ENCODE measurements around the gene KCTD6.

The KCTD6 gene

GRCh38 chr3:58544541-58544940 lies 52.6 kb downstream of the KCTD6 start:
- no peak overlapping the region for H3K9ac ChIP-seq (ENCODE audit: low read length in 5 of 5)
- H3K9me3 ChIP-seq (ENCODE audit: control insufficient read depth in 5 of 5, low read length in 5 of 5): no peaks in the 10 kb centered on the region
- no peaks in the 10 kb centered on the region for H3K4me1 ChIP-seq (ENCODE audit: control insufficient read depth in 5 of 5, insufficient read depth in 5 of 5, low read length in 5 of 5)
- no peaks in the 10 kb centered on the region for H3K36me3 ChIP-seq (ENCODE audit: control insufficient read depth in 5 of 5, insufficient read depth in 5 of 5, low read length in 5 of 5)
- no peak overlapping the region for H3K4me3 ChIP-seq (ENCODE audit: low read depth in 1 of 5, low read length in 5 of 5)
- no peaks in the 10 kb centered on the region for H3K27me3 ChIP-seq (ENCODE audit: control insufficient read depth in 5 of 5, insufficient read depth in 4 of 5, low read length in 5 of 5)
- H3K27ac ChIP-seq (ENCODE audit: low read depth, low read length): no peak overlapping the region

DNA sequence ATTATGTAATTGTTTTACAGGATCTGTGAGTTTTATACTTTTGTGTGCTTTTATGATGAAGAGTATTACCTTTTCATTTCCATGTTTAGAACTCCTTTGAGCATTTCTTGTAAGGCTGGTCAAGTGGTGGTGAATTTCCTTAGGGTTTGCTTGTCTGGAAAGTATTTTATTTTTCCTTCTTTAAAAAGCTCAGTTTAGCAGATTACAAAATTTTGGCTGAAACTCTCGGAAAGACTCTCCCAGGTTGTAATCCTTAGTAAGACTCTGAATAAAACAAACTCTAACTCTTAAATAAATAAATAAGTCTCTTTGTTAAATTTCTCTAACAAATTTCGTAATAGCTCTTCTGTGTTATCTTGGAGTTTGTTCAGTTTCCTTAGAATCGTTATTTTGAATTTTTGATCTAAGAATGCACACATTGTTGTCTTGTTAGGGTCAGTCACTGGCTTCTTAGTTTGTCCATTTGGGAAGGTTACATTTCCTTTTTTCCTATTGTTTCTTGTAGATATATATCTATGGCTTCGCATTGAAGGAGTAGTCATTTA lies 59.8 kb downstream of the KCTD6 start:
- Histone ChIP-seq H3K4me3 (ENCODE audit: low read depth in 1 of 5, low read length in 5 of 5) (no peak overlapping the region), H3K27ac (ENCODE audit: low read depth, low read length) (no peak overlapping the region), H3K4me1 (ENCODE audit: control insufficient read depth in 5 of 5, insufficient read depth in 5 of 5, low read length in 5 of 5) (peaks cover 0 to 2% (median 2%) of the 10 kb centered on the region in 5 donors), H3K36me3 (ENCODE audit: control insufficient read depth in 5 of 5, insufficient read depth in 5 of 5, low read length in 5 of 5) (no peaks in the 10 kb centered on the region), H3K9me3 (ENCODE audit: control insufficient read depth in 5 of 5, low read length in 5 of 5) (peaks cover 0 to 6% (median 5%) of the 10 kb centered on the region in 5 donors), H3K9ac (ENCODE audit: low read length in 5 of 5) (no peak overlapping the region), H3K27me3 (ENCODE audit: control insufficient read depth in 5 of 5, insufficient read depth in 4 of 5, low read length in 5 of 5) (no peaks in the 10 kb centered on the region)

All from subcutaneous abdominal adipose tissue (tissue), 5 donors.